Neural progenitor cell (in vitro differentiated cells): ENCODE data around the gene CAMKK1.

Experiments
- EZH2phosphoT487 ChIP-seq: fragments of 200-600 bp; sonication (generic); IDR thresholded peaks from 2 replicates; pipeline ENCODE4 v1.6.1; 2017; ENCODE audit warnings: antibody characterized with exemption
- TF ChIP-seq, protein P1 (sequence below): fragments of 200-600 bp; sonication (generic); IDR thresholded peaks from 2 replicates; pipeline ENCODE4 v1.5.1; 2017; ENCODE audit warnings: antibody characterized with exemption, mild to moderate bottlenecking

DNA sequence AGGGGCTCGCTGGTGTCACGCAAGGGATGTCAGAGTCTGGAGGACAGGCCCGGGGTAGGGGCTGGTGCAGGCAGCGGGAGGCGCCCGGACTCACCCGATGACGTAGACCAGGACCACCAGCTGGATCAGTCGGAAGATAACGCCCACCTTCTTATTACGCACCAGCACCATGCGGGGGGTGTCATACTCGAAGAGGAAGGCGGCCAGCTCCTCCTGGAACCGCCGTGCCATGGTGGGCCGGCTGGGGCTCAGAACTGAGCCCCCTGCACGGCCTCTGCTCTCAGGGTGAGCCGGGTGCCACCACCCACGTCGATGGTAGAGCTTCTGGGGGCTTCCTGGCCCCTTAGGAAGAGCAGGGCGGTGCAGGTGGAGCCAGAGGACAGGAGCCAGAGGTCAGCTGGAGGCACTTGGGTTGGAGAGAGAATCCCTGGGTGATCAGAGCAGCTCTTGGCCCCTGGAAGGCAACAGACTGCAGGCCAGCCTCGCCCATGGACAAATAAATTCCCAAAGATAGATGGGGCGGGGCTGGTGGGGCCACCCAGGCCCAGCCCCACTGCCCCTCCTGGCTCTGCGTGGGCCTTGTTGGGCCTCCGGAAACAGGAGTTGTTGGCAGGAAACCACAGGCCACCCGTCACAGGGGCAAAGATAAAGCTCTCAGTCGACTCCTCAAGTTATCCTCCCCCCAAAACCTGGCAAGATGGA, 23.3 kb upstream of the CAMKK1 start, which contains the start of gene P2RX1:
- no peak for TF ChIP-seq EZH2phosphoT487
- TF ChIP-seq, protein P1, sequence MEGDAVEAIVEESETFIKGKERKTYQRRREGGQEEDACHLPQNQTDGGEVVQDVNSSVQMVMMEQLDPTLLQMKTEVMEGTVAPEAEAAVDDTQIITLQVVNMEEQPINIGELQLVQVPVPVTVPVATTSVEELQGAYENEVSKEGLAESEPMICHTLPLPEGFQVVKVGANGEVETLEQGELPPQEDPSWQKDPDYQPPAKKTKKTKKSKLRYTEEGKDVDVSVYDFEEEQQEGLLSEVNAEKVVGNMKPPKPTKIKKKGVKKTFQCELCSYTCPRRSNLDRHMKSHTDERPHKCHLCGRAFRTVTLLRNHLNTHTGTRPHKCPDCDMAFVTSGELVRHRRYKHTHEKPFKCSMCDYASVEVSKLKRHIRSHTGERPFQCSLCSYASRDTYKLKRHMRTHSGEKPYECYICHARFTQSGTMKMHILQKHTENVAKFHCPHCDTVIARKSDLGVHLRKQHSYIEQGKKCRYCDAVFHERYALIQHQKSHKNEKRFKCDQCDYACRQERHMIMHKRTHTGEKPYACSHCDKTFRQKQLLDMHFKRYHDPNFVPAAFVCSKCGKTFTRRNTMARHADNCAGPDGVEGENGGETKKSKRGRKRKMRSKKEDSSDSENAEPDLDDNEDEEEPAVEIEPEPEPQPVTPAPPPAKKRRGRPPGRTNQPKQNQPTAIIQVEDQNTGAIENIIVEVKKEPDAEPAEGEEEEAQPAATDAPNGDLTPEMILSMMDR = no peak
